AG08396 (cell line): ENCODE data around the gene ARAP2.

Experiments
- DNase-seq: peaks from one replicate; pipeline ENCODE4 v3.0.0; 2012; ENCODE audit warnings: low spot score, mixed read lengths

The ARAP2 gene

DNA sequence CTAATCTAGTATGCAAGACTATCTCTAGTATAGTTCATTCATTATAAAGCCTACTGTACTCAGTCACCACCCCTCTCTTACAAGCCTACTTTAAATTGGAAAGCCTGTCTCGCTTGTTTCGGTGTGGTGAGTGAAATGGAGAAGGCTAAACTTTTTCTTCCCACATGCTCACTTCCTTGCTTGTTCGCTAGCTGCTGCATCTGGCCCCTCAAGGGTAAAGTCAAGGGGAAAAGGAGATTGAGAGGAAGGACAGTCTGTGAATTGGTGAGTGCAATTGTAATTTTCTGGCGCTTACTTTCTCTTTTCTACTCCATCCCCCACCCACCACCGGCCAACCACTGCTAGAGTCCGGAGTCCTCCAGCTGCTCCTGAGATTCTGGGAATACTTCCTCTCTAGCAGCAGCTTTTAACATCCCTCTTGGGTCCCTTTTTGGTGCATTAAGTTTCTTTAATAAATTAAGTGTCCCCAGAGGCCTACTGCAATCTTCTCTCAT is 12.1 kb upstream of the ARAP2 start:
- DNase-seq: no peak

DNA sequence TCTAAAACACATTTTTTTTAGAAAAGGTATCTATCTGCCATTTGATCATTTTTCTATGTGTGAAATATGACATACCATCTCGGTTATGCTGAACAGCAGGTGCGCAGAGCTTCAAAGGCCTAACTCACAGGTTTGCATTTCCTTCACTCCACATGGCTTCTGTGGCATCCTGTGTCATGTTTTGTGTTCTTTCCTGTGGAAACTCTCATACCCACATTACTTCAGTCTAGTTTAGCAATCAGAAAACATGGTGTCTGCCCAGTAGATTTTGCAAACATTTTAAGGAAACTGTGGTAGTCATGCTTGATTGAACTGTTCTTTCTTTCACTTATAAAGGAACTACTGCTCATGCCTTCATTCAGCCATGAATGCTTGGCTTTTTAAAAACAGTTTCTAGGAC is 11.3 kb upstream of the ARAP2 start:
- no peak for DNase-seq

DNA sequence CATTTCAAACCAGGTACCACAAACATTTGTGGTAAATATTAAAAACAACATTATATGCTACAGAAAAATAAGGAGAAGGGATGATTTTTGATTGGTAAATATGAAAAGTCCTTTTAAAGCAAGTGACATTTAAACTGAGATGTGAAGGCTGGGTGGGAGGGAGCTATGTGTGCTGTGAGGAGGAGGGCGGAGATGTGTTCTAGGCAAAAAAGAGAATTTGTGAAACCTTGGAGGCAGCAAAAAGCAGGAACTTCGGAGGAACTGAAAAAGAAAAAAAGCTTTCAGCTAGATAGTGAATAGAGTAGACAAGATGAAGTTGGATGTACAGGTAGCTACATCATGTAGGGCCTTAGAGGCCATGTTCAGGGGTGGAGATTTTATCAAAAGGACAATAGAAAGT is 10.1 kb upstream of the ARAP2 start:
- no peak for DNase-seq

DNA sequence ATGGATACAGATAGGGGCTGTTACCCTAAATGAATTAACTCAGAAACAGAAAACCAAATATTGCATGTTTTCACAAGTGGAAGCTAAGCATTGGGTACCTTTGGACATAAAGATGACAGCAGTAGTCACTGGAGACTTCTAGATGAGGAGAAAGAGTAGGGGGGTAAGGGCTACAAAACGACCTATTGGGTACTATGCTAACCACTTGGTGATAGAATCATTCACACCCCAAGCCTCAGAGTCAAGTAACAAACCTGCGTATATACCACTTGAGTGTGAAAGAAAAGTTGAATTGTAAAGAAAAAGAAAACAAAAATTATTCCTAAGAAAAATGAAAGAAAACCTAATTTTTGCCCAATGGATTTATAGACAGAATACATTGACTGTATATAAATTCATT is 7.7 kb upstream of the ARAP2 start:
- no peak for DNase-seq

DNA sequence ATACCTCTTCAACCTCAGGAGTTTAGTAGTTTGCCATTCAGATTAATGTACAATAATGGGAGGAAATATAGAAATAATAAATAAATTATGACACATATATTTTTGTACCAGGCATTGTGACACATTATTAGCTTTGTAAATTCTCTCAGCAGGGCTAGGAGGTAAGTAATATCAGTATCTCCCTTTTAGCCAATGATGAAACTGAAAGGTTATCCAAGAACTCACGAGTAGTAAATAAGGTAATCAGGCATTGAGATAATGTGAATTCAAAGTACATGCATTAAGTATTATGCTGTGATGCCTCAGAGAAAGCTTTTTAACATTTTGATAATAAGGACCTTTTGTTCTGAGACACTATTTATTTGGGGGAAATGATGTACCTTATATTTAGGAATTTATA is 5.3 kb upstream of the ARAP2 start:
- DNase-seq: no peak

DNA sequence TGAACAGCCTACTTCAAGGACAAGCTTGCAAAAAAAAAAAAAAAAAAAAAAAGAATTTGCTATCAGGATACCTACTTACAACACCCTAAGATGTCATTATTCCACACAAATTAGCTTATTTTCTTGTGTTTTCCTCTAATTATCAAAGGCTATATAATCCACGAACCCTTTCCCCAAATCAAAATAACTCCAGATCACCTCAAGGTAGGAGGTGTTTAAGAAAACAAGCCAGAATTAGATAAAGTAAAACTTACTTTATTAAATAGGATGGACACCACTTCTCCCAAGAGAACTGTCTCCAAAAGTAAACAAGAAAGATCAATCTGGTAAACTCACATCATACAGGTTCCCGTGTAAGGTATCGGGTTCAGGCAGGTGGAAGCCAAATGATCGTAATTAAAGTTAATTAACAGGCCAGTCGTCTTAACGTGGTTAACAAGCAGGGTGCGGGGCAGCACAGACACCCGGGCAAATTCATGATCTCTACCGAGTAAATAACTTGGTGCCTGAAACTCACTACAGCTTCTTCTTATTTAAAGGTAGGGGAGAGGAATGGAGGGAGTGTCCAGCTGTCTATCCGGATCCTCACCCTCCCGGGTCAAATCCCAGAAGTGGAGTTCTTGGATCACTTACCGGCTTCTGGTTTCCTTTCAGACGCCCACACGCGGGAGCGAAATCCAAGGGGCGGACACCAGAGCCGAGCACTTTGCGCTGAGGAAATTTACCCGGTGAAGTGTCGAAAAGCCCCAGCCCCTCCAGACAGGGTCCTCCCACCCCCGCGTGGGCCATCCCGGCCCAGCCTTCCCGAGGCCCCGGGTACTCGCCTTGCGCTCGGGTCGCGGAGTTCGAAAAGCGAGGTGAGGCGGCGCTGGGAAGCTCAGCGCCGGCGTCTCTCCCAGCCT is 708 bp downstream of the ARAP2 start:
- DNase-seq: peak; percentile 7

DNA sequence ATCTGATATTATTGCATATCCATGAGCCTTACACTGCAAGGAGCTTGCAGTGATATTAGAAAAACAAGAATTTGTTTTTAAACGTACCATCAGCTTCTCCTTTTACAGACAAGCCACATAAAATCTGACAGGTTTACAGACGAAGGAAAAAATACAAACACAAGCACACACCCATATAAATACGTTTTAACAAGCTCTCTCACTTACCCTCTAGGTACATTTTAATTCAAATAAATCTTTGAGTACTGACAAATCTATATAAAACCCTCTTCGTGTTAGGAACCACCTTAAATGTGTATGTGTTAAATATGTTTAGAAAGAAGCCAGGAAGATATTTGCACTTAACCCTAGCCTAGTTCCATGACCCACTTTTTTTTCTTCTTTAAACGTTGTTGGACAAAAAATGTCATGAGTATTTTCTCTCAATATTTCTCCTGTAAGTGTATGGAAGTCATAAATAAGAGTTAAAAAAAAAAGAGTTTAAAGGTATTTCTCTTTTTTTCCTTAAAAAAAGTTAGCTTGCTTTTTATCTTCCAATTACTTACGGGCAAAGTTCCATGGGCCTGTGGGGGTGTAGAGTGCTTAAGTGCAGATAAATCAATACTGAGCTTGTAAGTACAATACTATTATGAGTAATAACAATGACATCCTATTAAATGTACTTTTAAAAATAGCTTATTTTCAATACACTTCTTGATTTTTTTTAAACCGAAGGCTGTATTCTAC is 1.5 kb downstream of the ARAP2 start:
- no peak for DNase-seq

DNA sequence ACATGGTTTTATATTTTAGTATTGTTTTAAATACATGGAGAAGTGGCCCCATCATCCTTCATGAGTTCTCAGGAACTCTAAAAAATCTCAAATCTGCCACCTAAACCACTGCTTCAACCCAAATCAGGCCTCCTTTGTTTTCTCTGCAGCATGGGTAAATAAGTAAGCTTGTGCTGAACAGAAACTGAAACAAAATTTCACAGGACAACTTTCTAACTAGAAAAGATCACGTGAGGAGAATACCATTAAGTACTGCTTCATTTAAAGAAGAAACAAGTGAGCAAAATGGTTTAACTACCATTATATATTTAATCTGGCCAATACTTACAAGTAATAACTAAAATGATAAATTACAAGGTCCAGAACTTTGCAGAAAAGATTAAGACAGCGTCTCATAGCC is 2.5 kb downstream of the ARAP2 start:
- DNase-seq: no peak

DNA sequence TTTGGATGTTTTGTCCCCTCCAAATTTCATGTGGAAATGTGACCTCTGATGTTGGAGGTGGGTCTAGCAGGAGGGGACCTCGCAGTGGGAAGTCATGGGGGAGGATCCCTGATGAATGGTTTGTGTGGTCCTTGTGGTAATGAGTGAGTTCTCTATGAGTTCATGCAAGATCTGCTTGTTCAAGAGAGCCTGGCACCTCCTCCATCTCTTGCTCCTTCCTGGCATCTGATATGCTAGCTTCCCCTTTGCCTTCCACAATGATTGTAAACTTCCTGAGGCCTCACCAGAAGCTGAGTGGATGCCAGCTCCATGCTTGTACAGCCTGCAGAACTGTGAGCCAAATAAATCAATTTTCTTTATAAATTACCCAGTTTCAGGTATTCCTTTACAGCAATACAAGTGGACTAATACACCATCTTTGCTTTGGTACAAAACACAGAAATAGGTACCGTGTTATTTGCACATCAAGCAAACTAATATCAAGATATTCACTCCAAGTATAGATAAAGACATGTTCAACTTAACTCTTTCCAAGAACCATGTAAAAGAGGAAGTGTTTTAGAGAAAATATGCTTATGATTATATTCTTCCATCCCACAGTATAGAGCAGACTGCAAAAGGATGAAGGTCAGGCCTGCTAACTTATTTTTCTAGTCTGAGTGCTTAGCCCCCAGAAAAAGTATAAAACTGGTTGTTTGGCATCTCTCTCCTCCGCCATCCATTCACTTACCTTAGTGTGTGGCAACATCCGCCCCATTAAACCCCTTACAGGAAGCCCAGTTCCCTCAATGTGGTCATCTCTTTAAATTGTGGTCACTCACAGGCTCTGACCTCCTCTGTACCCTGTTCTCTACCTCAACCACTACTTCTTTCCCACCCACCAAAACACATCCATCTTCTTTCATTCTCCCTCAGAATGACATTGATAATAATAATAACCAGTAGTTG is 6.7 kb downstream of the ARAP2 start:
- no peak for DNase-seq

DNA sequence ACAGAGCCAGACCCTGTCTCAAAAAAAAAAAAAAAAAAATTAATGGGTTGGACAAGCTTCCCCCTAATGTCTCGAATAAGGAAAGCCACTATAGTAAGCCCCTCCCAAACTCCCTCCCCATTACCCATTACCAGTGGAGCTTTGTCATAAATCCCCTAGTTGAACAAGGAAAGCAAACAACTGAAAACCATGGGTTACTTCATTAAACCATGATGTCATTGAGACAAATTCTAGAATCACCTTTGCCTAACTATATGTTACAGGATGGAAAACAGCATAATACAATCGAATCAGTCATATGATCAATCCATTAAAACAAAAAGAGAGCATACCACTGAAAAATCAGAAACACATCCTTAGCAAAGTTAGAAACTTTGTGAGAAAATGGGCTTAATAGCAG is 8.2 kb downstream of the ARAP2 start:
- DNase-seq: no peak

DNA sequence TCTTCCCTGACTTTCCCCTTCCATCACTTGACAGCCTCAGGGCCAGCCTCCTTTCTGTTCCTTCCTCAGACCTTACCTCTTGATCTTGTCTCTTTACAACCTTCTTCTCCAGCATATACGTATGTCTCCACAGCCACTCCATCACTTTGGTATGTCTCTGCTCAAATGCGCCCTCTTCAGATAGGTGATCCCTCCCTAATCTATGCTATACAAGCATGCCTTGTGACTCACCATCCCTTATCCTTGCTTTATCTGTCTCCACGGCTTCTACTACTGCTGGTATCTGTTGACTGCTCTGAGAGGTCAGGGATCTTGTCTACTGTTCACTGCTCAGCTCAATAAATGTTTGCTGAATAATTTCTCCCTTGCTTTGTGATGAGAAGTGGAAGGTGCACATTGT is 9.0 kb downstream of the ARAP2 start:
- no peak for DNase-seq

DNA sequence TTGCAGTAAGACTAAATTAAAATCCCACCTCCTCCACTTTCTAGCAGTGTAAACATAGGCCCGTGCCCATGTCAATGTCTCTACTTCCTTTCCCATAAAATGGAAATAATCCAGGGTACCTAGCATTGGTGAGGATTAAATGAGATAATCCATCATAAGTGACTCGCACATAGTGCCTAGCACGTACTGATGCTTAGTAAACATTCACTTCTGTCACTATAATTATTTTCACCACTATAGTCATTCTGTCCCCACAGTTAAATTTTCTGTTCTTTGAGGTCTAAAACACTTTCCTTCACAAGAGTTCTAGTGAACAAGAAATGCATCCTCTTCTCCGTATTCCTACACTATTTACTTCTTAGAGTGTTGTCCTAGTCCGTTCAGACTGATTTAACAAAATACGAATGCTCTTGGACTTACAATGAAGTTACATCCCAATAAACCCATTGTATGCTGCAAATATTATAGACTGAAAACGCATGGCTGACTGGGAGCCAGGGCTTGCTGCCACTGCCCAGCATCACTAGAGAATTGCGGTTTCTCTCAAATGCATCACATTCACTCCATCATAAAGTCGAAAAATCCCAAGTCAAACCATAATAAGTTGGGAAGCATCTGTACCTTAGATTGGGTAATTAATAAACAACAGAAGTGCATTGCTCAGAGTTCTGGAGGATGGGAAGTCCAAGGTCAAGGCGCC is 10.6 kb downstream of the ARAP2 start:
- DNase-seq: no peak

DNA sequence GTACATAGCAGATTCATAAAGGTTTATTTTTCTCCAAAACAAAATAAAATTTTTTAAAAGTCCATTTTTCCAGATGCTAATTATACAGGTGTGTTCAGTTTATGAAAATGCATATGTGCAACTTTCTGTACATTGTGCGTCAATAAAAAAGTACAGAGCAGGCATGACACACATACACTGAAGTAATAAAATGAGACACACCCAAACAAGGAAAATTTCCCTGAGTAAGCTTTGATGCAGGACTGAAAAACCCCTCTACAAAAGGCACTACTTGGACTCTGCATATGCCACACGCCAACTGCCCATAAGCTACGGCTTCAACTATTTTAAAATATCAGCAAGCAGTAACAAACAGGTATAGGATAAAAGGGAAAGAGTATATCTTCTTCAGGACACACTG is 13.8 kb downstream of the ARAP2 start:
- DNase-seq: no peak

DNA sequence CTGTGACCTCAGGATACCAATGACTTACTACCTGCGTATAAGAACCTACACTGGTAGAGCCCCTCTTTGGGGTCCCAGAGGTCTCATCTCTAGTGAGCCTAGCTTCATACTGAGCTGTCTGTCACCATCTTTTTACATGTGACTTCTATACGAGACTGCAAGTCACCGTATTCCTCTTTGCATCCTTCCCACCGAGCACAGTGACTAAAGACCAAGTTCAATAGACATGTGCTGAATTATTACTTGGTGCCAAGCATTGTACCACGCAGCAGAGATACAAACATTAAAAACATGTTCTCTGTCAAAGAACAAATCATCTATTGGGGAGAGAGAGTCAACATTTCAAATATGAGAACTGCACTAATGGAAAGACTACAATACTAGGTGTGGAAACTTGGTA is 16.4 kb downstream of the ARAP2 start:
- DNase-seq: no peak

DNA sequence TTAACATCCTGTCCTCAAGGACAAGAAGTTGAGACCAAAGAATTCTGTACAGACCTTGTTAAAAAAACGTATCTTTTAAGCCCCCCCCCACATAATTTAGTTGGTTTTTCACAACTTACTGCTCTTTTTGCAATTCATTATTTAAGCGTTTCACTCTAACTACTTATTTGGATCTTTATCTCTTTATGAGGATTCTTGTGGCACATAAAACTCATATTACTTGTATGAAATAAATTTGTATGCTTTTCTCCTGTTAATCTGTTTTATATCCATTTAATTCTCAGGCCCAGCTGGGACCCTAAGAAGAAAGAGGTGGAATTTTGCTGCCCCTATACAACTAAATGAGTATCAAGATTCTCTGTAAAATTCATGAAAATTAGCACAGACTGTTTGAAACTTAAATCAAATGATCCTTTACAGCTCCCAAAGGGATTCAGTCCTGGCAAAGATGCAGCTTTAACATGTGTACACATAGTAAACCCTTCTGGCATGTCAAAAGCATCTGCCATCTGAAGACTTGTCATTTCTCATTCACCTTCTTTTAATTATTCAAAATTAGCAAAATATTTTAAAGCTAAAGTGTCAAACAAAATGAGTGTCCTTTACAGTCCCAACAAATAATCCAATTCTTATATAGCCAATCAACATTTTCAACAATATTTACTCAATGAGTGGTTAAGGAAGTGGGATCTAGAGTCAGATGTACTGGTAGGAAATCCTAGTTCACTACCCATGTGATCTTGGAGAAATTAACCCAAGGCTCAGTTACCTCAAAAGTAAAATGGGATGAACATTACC is 17.7 kb downstream of the ARAP2 start:
- DNase-seq: no peak

DNA sequence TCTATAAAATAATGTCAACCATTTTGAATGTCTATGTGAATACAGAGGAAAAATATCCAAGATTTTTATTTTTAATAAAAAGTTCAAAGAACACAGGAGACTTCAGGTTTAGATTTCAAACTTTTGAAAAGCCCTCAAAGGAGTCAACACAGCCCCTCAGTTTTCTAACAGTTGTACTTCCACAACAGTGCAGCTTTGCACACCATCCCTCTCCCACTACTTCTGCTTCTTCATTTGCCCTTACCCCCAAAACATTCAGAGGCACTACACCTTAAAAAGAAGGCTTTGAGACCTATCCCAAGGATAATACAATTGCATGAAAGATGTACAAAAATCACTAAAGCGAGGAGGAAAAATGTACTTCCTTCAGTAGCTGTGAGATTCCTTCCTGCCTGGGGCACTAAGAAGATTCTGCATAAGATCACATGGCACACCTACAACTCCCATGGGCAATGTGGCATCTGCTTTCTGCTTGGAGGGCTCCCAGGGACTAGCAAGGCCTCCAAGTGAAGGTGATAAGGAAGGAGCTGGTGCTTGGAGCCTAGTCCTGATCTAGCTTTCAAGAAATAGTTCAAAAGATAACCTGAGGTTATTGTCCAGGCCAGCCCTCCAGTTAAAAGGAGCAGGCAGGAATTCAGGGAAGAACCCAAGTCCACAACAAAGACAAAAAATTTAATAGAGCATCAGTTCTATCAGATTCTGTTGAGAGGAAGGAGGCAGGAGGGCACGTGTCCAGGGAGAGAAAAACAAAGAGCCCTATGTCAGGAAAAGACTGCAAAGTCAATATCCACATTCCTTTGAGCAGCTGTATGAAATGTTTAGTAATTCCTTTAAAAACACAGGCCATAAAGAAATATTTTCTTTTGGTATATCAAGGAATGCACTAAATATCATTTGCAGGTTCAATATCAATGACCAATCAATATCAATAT is 19.1 kb downstream of the ARAP2 start:
- DNase-seq: no peak

DNA sequence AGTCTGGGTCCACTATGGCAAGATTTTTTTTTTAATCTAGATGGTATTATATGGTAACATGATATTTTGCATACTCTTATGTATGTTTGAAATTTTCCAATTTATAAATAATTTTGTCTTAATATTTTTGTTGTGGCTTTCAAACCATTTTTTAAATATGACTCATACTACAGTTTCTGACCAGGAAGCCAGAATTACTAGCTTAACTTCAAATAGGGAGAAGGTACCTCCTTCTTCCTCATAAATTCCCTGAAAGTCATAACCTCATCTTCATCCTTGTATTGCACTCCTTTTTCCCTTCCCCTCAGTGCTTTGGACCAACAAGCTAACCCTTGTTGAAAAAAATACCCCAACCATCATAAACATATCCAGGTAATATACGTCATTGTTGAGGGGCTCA is 21.6 kb downstream of the ARAP2 start:
- no peak for DNase-seq

DNA sequence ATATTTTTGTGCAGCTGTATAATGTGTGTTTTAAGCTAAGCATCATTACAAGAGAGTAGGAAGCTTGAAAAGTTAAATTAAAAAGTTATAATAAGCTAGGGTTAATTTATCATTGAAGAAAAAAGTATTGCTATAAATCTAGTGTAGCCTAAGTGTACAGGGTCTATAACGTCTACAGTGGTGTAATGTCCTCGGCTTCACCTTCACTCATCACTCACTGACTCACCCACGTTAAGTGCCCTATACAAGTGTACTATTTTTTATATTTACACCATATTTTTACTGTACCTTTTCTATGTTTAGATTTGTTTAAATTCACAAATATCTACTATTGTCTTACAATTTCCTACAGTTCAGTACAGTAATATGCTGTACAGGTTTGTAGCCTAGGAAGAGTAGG is 23.5 kb downstream of the ARAP2 start:
- DNase-seq: no peak

DNA sequence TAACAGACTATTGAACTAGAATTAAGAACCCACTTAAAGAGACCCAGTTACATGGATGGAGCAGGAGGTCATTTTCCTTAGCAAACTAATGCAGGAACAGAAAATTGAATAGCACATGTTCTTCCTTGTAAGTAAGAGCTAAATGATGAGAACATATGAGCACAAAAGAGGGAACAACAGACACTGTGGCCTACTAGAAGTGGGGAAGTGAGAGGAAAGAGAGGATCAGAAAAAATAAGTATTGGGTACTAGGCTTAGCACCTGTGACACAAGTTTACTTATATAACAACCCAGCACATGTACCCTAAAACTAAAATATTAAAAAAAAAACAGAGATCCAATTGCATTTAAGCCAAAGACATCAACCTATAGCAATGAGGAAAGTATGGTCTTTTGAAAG is 26.2 kb downstream of the ARAP2 start:
- no peak for DNase-seq

DNA sequence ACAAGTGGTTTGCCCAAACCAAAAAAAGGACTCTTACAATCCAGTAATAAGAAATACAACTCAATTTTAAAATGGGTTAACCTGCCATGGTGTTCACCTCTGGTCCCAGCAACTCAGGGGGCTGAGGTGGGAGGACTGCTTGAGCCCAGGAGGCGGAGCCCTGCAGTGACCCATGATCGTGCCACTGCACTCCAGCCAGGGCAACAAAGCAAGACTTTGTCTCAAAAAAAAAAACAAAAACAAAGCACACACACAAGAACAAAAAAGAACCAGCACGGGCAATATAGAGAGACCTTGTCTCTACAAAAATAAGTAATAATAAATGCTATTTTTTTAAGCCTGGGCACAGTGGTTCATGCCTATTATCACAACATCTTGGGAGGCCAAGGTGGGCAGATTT is 28.7 kb downstream of the ARAP2 start:
- no peak for DNase-seq
